Spleen (tissue), 11 donors: Measurements from ENCODE around the gene BTNL8. TPM values are rescaled to one million over a fixed set of nuclear protein-coding genes. Genes with fewer than 3 reads are reported as not detected.
A peak's percentile ranks its signal among the peaks of the same experiment; 100 is the strongest.

Experiments used
- DNase-seq: peaks from one replicate; pipeline ENCODE4 v3.0.0-alpha.2; 2020
- H3K27ac ChIP-seq, 8 donors: fragments of 200-600 bp; sonication (generic) in 7 of 8; 1 replicate in 4 of 8; 2 replicates in 4 of 8; pipeline versions ENCODE4 v1.5.0 to v1.8.0; 2016 to 2021; ENCODE audit warnings: inconsistent platforms in 4 of 8, mild to moderate bottlenecking in 4 of 8, moderate library complexity in 1 of 8
- H3K27me3 ChIP-seq, 7 donors: fragments of 200-600 bp; sonication (generic) in 6 of 7; replicated peaks in 1 of 7; 1 replicate in 4 of 7; 2 replicates in 3 of 7; pipeline versions ENCODE4 v1.5.0 to v1.8.0; 2016 to 2021; ENCODE audit warnings: inconsistent platforms in 3 of 7, mild to moderate bottlenecking in 1 of 7
- H3K36me3 ChIP-seq, 6 donors: fragments of 200-600 bp; sonication (generic) in 5 of 6; 1 replicate in 4 of 6; 2 replicates in 2 of 6; pipeline versions ENCODE4 v1.5.0 to v1.8.0; 2016 to 2021; ENCODE audit warnings: inconsistent platforms in 2 of 6
- H3K4me1 ChIP-seq, 6 donors: fragments of 200-600 bp; sonication (generic) in 5 of 6; 1 replicate in 3 of 6; 2 replicates in 3 of 6; pipeline versions ENCODE4 v1.5.0 to v1.8.0; 2016 to 2021; ENCODE audit warnings: inconsistent platforms in 3 of 6
- H3K4me3 ChIP-seq, 8 donors: fragments of 200-600 bp; sonication (generic) in 7 of 8; 1 replicate in 4 of 8; 2 replicates in 4 of 8; pipeline versions ENCODE4 v1.5.0 to v1.8.0; 2016 to 2021; ENCODE audit warnings: inconsistent platforms in 4 of 8, mild to moderate bottlenecking in 4 of 8, moderate library complexity in 2 of 8
- H3K9me3 ChIP-seq, 8 donors: fragments of 200-600 bp; sonication (generic) in 7 of 8; 1 replicate in 4 of 8; 2 replicates in 4 of 8; pipeline versions ENCODE4 v1.5.0 to v1.8.0; 2016 to 2021; ENCODE audit warnings: inconsistent platforms in 4 of 8
- CTCF ChIP-seq, 11 experiments: fragments of 200-600 bp in 7 of 11; fragments of 450-650 bp in 4 of 11; sonication (generic) in 4 of 11; IDR thresholded peaks in 8 of 11; conservative IDR thresholded peaks in 3 of 11; 1 replicate in 7 of 11; 2 replicates in 4 of 11; pipeline versions ENCODE4 v1.4.0 to v1.8.0; 2016 to 2021; ENCODE audit warnings: antibody characterized with exemption in 11 of 11, inconsistent platforms in 4 of 11, mild to moderate bottlenecking in 1 of 11
- POLR2A ChIP-seq, 3 donors: fragments of 450-650 bp; IDR thresholded peaks; one replicate each; pipeline ENCODE4 v1.5.1; 2017; ENCODE audit warnings: antibody characterized with exemption in 3 of 3, mild to moderate bottlenecking in 1 of 3
- POLR2AphosphoS5 ChIP-seq, 3 donors: sonication (generic); formaldehyde crosslinking; IDR thresholded peaks; one replicate each; pipeline ENCODE4 v1.5.1; 2017; ENCODE audit warnings: antibody characterized with exemption in 3 of 3
- WGBS, 5 donors: extraction: QIAGEN DNeasy Blood & Tissue Kit in 3 of 5; methylation state at CpG; one replicate each; pipeline versions ENCODE4 v1.1.5 to v1.1.7; 2013 to 2018; 5-methylcytosine and 5-hydroxymethylcytosine counted together
- intact Hi-C: fragments of 100-400 bp; cut with DNase I; formaldehyde crosslinking; loops from one replicate; pipeline ENCODE4 v1.15.0; 2023; ENCODE audit warnings: low total_unique reads
- polyA plus RNA-seq, 3 donors: library from polyadenylated mRNA; stranded (reverse); fragments of 200-250 nt; gene quantifications; one replicate each; pipeline ENCODE4 v1.2.1, GENCODE V29; 2013
- total RNA-seq, 7 donors: library from RNA; depleted of rRNA in 3 of 7; stranded (reverse); fragments of >200 nt in 3 of 7; fragmentation: NEBNext Ultra II Directional in 4 of 7; extraction: Animal tissue kit (Norgen Biotek cat#: 25700) in 4 of 7; gene quantifications; one replicate each; pipeline versions ENCODE4 v1.1.0 to v1.2.1, GENCODE V29; 2016 to 2021
- donor health status: healthy with polysubstance abuse.
- donor health status: DM: no; HTN: no; CAD: no; lungs with moderate emphysema.
- donor health status: DM: no; HTN: no; CAD: no.
- donor health status: Bipolar disorder and iron deficiency.
- donor health status: healthy.
- donor health status: DM: no; HTN: no; CAD: no.
- donor health status: DM: yes; HTN: yes; CAD: no.

The BTNL8 gene
- total and polyA plus RNA-seq, 10 donors: 0.42 to 7.9 (median 3.1) TPM

GRCh38 chr5:180977852-180978251 is 78.9 kb downstream of the BTNL8 start:
- DNase-seq: no peak
- intact Hi-C loops: no loop called here
- no peaks in the 10 kb centered on the region for H3K9me3 ChIP-seq
- no peak for TF ChIP-seq POLR2AphosphoS5 (IDR thresholded peaks at IDR 0.05)
- TF ChIP-seq POLR2A (IDR thresholded peaks at IDR 0.05): no peak
- TF ChIP-seq CTCF (IDR thresholded peaks at IDR 0.05 in 8 of 11, conservative IDR thresholded peaks at IDR 0.05 in 3 of 11): no peak
- no peak overlapping the region for H3K4me3 ChIP-seq
- 53 to 79% (median 64%) methylated on average over 1 of the region's 1 CpG for WGBS, 5 donors
- H3K27me3 ChIP-seq: no peaks in the 10 kb centered on the region
- H3K27ac ChIP-seq: no peak overlapping the region
- H3K4me1 ChIP-seq: peaks cover 0 to 10% (median 0%) of the 10 kb centered on the region in 6 donors
- H3K36me3 ChIP-seq: no peaks in the 10 kb centered on the region

- no peak overlapping the region for H3K4me3 ChIP-seq
- peaks cover 0 to 4% (median 0%) of the 10 kb centered on the region in 8 donors for H3K9me3 ChIP-seq
- WGBS, 5 donors: 52 to 71% (median 59%) methylated on average over 22 to 23 of the region's 23 CpGs
- no peaks in the 10 kb centered on the region for H3K4me1 ChIP-seq
- TF ChIP-seq POLR2A (IDR thresholded peaks at IDR 0.05) (no peak), CTCF (IDR thresholded peaks at IDR 0.05 in 8 of 11, conservative IDR thresholded peaks at IDR 0.05 in 3 of 11) (no peak), POLR2AphosphoS5 (IDR thresholded peaks at IDR 0.05) (no peak)
- peak overlapping the region in 5 of 8 donors; percentile 36 to 80 (median 44) for H3K27ac ChIP-seq
- no peak for DNase-seq
- intact Hi-C loops: no loop called here
- H3K36me3 ChIP-seq: no peaks in the 10 kb centered on the region
- H3K27me3 ChIP-seq: no peaks in the 10 kb centered on the region
Observed at GRCh38 chr5:180982008-180982741, 83.2 kb downstream of the BTNL8 start.

GRCh38 chr5:180988016-180988415 is 89.1 kb downstream of the BTNL8 start:
- Histone ChIP-seq H3K27me3 (no peaks in the 10 kb centered on the region), H3K9me3 (peaks cover 0 to 4% (median 0%) of the 10 kb centered on the region in 8 donors), H3K36me3 (no peaks in the 10 kb centered on the region), H3K27ac (peak overlapping the region in 1 of 8 donors; percentile 43), H3K4me3 (no peak overlapping the region), H3K4me1 (peaks cover 0 to 19% (median 0%) of the 10 kb centered on the region in 6 donors)
- DNase-seq: no peak
- WGBS, 5 donors: 44 to 80% (median 71%) methylated on average over 2 of the region's 2 CpGs
- intact Hi-C loops: no loop called here
- TF ChIP-seq POLR2A (IDR thresholded peaks at IDR 0.05): no peak
- TF ChIP-seq CTCF (IDR thresholded peaks at IDR 0.05 in 8 of 11, conservative IDR thresholded peaks at IDR 0.05 in 3 of 11): no peak
- TF ChIP-seq POLR2AphosphoS5 (IDR thresholded peaks at IDR 0.05): no peak

GRCh38 chr5:180988592-180988991 is 89.6 kb downstream of the BTNL8 start, which contains the start of gene BTNL3:
Gene BTNL3 (plus strand): TSS chr5:180988846. CDS start chr5:180989029, 183 bp downstream.
- DNase-seq: no peak
- Histone ChIP-seq H3K4me3 (no peak within 1 kb of the TSS), H3K4me1 (peaks cover 0 to 19% (median 0%) of the 10 kb centered on the region in 6 donors), H3K27ac (peak within 1 kb of the TSS in 1 of 8 donors; percentile 43), H3K36me3 (no peaks in the 10 kb centered on the region), H3K9me3 (peaks cover 0 to 4% (median 0%) of the 10 kb centered on the region in 8 donors), H3K27me3 (no peaks in the 10 kb centered on the region)
- 72 to 97% (median 82%) methylated on average over 5 of the region's 5 CpGs for WGBS, 5 donors
- TF ChIP-seq CTCF (IDR thresholded peaks at IDR 0.05 in 8 of 11, conservative IDR thresholded peaks at IDR 0.05 in 3 of 11): no peak
- TF ChIP-seq POLR2A (IDR thresholded peaks at IDR 0.05): no peak
- no peak for TF ChIP-seq POLR2AphosphoS5 (IDR thresholded peaks at IDR 0.05)
- intact Hi-C loops: no loop called here
